ENCODE data around the gene SMARCD3.

DNA sequence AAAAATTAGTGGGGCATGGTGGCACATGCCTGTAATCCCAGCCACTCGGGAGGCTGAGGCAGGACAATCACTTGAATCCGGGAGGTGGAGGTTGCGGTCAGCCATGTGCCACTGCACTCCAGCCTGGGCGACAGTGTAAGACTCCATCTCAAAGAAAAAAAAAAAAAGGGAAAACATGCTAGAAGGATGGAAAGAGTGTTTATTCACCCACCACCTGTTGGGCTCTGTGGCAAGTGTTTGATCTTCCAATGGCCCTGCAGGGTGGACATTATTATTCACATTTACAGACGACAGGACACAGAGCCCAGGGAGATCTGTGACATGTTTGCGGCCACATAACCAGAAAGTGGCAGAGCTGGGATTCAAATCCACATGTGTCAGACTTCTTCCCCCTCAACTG lies 33.2 kb upstream of the SMARCD3 start:
- TF ChIP-seq, protein P1, sequence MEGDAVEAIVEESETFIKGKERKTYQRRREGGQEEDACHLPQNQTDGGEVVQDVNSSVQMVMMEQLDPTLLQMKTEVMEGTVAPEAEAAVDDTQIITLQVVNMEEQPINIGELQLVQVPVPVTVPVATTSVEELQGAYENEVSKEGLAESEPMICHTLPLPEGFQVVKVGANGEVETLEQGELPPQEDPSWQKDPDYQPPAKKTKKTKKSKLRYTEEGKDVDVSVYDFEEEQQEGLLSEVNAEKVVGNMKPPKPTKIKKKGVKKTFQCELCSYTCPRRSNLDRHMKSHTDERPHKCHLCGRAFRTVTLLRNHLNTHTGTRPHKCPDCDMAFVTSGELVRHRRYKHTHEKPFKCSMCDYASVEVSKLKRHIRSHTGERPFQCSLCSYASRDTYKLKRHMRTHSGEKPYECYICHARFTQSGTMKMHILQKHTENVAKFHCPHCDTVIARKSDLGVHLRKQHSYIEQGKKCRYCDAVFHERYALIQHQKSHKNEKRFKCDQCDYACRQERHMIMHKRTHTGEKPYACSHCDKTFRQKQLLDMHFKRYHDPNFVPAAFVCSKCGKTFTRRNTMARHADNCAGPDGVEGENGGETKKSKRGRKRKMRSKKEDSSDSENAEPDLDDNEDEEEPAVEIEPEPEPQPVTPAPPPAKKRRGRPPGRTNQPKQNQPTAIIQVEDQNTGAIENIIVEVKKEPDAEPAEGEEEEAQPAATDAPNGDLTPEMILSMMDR (IDR thresholded peaks at IDR 0.05), result no peak
- TF ChIP-seq ZFX (IDR thresholded peaks at IDR 0.05; ENCODE audit: borderline replicate concordance), result no peak

Data from 22Rv1 (cell line).